Inflammatory macrophage (primary cell): ENCODE data around the gene PCDH9.

ENCODE experiments used
- DNase-seq, 2 donors: peaks; one replicate each; pipeline ENCODE4 v3.0.0-alpha.2; 2020 to 2022

Gene PCDH9

GRCh38 chr13:66558506-66558905 is 671.6 kb downstream of the PCDH9 start:
- DNase-seq = peak; percentile 1 to 20

- DNase-seq = no peak
Measured at GRCh38 chr13:66557357-66557756, 672.8 kb downstream of the PCDH9 start.

- DNase-seq = no peak
Measured at GRCh38 chr13:66556306-66556705, 673.8 kb downstream of the PCDH9 start.

- DNase-seq = no peak
Measured at GRCh38 chr13:66553391-66553790, 676.7 kb downstream of the PCDH9 start.

GRCh38 chr13:66551128-66551527 is 679.0 kb downstream of the PCDH9 start:
- no peak for DNase-seq

- no peak for DNase-seq
Measured at GRCh38 chr13:66547685-66548084, 682.5 kb downstream of the PCDH9 start.

GRCh38 chr13:66546534-66547379 is 683.4 kb downstream of the PCDH9 start:
- DNase-seq = no peak

GRCh38 chr13:66543780-66544179 is 686.4 kb downstream of the PCDH9 start:
- no peak for DNase-seq

GRCh38 chr13:66537417-66537816 is 692.7 kb downstream of the PCDH9 start:
- DNase-seq = no peak

GRCh38 chr13:66536746-66537145 is 693.4 kb downstream of the PCDH9 start:
- no peak for DNase-seq

- DNase-seq = no peak
Measured at GRCh38 chr13:66534561-66534960, 695.6 kb downstream of the PCDH9 start.

GRCh38 chr13:66532845-66533244 is 697.3 kb downstream of the PCDH9 start:
- DNase-seq = no peak

GRCh38 chr13:66532146-66532545 is 698.0 kb downstream of the PCDH9 start:
- no peak for DNase-seq

- no peak for DNase-seq
Measured at GRCh38 chr13:66530686-66531085, 699.5 kb downstream of the PCDH9 start.

- DNase-seq = no peak
Measured at GRCh38 chr13:66530158-66530557, 700.0 kb downstream of the PCDH9 start.

GRCh38 chr13:66528944-66529576 is 701.1 kb downstream of the PCDH9 start:
- DNase-seq = no peak

- no peak for DNase-seq
Measured at GRCh38 chr13:66528180-66528579, 702.0 kb downstream of the PCDH9 start.

GRCh38 chr13:66520511-66521355 is 709.4 kb downstream of the PCDH9 start:
- no peak for DNase-seq

- no peak for DNase-seq
Measured at GRCh38 chr13:66519259-66519658, 710.9 kb downstream of the PCDH9 start.

GRCh38 chr13:66518068-66518467 is 712.1 kb downstream of the PCDH9 start:
- DNase-seq = no peak

GRCh38 chr13:66513728-66514127 is 716.4 kb downstream of the PCDH9 start:
- no peak for DNase-seq

- DNase-seq = no peak
Measured at GRCh38 chr13:66509175-66509574, 721.0 kb downstream of the PCDH9 start.
